ENCODE results near the gene SSC5D. TPM values are rescaled to one million over a fixed set of nuclear protein-coding genes. Genes with fewer than 3 reads are reported as not detected.
A peak's percentile ranks its signal among the peaks of the same experiment; 100 is the strongest.
"Not testable (repeated sequence)": the region's sequence is repeated elsewhere in the genome, so short reads cannot be mapped to it uniquely, and the experiment has no call there.

Gene SSC5D
- total RNA-seq, 1 donor from 2014 or later = 1.3 TPM

GRCh38 chr19:55447421-55448174, 40.6 kb upstream of the SSC5D start:
- H3K27me3 Mint-ChIP-seq (ENCODE audit: low read depth) = peaks cover 58% of the 10 kb centered on the region

GRCh38 chr19:55448175-55448490, 40.1 kb upstream of the SSC5D start:
- not testable (repeated sequence) for H3K9me3 Mint-ChIP-seq; H3K4me1 Mint-ChIP-seq; H3K27ac Mint-ChIP-seq (ENCODE audit: unreplicated experiment); H3K36me3 Mint-ChIP-seq (ENCODE audit: low read depth); DNase-seq (ENCODE audit: low read depth, low spot score); H3K4me3 Mint-ChIP-seq
- peaks cover 57% of the 10 kb centered on the region for H3K27me3 Mint-ChIP-seq (ENCODE audit: low read depth)

More at GRCh38 chr19:55447421-55448174, 40.6 kb upstream of the SSC5D start:
- Mint-ChIP-seq H3K36me3 (ENCODE audit: low read depth) (no peaks in the 10 kb centered on the region), H3K4me1 (no peaks in the 10 kb centered on the region), H3K27ac (ENCODE audit: unreplicated experiment) (no peak overlapping the region), H3K9me3 (no peaks in the 10 kb centered on the region), H3K4me3 (no peak overlapping the region)
- no peak for DNase-seq (ENCODE audit: low read depth, low spot score)
- TF ChIP-seq CTCF (conservative IDR thresholded peaks at IDR 0.05) = no peak

- DNase-seq (ENCODE audit: low read depth, low spot score) = no peak
- peaks cover 13% of the 10 kb centered on the region for H3K4me1 Mint-ChIP-seq
- no peak overlapping the region for H3K4me3 Mint-ChIP-seq
- no peaks in the 10 kb centered on the region for H3K36me3 Mint-ChIP-seq (ENCODE audit: low read depth)
- H3K9me3 Mint-ChIP-seq = no peaks in the 10 kb centered on the region
- H3K27me3 Mint-ChIP-seq (ENCODE audit: low read depth) = peaks cover 53% of the 10 kb centered on the region
- H3K27ac Mint-ChIP-seq (ENCODE audit: unreplicated experiment) = no peak overlapping the region
- TF ChIP-seq CTCF (conservative IDR thresholded peaks at IDR 0.05) = no peak
Measured at GRCh38 chr19:55449469-55449868, 38.8 kb upstream of the SSC5D start.

- peaks cover 37% of the 10 kb centered on the region for H3K27me3 Mint-ChIP-seq (ENCODE audit: low read depth)
- H3K9me3 Mint-ChIP-seq = no peaks in the 10 kb centered on the region
- peaks cover 17% of the 10 kb centered on the region for H3K4me1 Mint-ChIP-seq
- H3K27ac Mint-ChIP-seq (ENCODE audit: unreplicated experiment) = no peak overlapping the region
- peaks cover 3% of the 10 kb centered on the region for H3K36me3 Mint-ChIP-seq (ENCODE audit: low read depth)
- peak overlapping the region; percentile 71 for H3K4me3 Mint-ChIP-seq
- no peak for TF ChIP-seq CTCF (conservative IDR thresholded peaks at IDR 0.05)
- DNase-seq (ENCODE audit: low read depth, low spot score) = no peak
Measured at GRCh38 chr19:55451163-55451964, 36.9 kb upstream of the SSC5D start.

GRCh38 chr19:55451965-55452748, 36.1 kb upstream of the SSC5D start:
- DNase-seq (ENCODE audit: low read depth, low spot score) = no peak
- peak overlapping the region; percentile 67 for H3K27ac Mint-ChIP-seq (ENCODE audit: unreplicated experiment)
- H3K4me3 Mint-ChIP-seq = no peak overlapping the region
- peaks cover 17% of the 10 kb centered on the region for H3K4me1 Mint-ChIP-seq
- H3K36me3 Mint-ChIP-seq (ENCODE audit: low read depth) = peaks cover 3% of the 10 kb centered on the region
- peaks cover 34% of the 10 kb centered on the region for H3K27me3 Mint-ChIP-seq (ENCODE audit: low read depth)
- TF ChIP-seq CTCF (conservative IDR thresholded peaks at IDR 0.05) = no peak
- H3K9me3 Mint-ChIP-seq = no peaks in the 10 kb centered on the region
